Measurements from ENCODE around the gene CERS1. TPM values are rescaled to one million over a fixed set of nuclear protein-coding genes. Genes with fewer than 3 reads are reported as not detected.

Gene CERS1
- total RNA-seq, 2 donors from 2014 or later, result 0.79 to 1.6 TPM

DNA sequence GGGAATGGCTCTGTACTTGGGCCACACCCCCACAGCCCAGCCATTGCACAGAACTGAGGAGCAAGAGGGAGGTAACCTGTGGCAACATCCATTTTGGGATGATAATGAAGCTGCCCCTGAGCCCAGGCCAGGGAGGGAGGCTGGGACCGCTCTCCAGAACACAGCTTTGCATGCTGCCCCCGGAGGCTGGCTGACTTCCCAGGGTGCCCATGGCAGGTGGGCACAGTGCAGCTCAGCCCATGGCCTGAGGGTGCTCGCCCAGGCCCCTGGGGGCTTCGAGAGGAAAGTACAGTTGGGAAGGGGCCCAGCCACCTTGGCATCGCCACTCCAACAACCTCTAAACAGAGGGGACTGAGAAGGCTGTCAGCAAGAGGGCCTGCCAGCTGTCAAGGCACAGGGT, 17.5 kb upstream of the CERS1 start:
- TF ChIP-seq, protein P1, sequence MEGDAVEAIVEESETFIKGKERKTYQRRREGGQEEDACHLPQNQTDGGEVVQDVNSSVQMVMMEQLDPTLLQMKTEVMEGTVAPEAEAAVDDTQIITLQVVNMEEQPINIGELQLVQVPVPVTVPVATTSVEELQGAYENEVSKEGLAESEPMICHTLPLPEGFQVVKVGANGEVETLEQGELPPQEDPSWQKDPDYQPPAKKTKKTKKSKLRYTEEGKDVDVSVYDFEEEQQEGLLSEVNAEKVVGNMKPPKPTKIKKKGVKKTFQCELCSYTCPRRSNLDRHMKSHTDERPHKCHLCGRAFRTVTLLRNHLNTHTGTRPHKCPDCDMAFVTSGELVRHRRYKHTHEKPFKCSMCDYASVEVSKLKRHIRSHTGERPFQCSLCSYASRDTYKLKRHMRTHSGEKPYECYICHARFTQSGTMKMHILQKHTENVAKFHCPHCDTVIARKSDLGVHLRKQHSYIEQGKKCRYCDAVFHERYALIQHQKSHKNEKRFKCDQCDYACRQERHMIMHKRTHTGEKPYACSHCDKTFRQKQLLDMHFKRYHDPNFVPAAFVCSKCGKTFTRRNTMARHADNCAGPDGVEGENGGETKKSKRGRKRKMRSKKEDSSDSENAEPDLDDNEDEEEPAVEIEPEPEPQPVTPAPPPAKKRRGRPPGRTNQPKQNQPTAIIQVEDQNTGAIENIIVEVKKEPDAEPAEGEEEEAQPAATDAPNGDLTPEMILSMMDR (IDR thresholded peaks at IDR 0.05), result no peak
- Histone ChIP-seq H3K4me1 (peaks cover 0 to 21% of the 10 kb centered on the region in 2 donors), H3K27ac (no peak overlapping the region), H3K36me3 (peaks cover 28% of the 10 kb centered on the region), H3K9me3 (no peaks in the 10 kb centered on the region), H3K27me3 (no peaks in the 10 kb centered on the region), H3K4me3 (no peak overlapping the region)
- DNase-seq (ENCODE audit: low spot score), result no peak

DNA sequence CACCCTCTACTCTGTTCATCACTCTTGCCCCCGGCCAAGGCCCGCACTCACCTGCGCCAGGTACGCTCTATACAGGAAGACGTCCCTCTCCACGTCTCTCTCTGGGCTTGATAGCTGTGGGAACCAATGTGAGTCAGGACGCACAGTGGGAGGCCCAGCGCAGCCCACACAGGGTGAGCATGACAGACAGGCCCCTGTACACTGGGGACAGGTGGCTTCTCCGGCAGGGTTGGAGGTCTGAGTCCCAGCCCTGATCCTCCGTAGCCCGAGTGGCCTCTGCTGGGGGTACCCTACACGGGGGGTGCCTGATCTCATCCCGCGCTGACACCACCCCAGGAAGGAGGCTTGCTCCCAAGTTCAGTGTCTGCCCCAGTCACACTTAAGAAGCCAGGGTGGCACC, 17.0 kb upstream of the CERS1 start:
- no peak for DNase-seq (ENCODE audit: low spot score)
- no peak overlapping the region for H3K4me3 ChIP-seq
- peaks cover 0 to 16% of the 10 kb centered on the region in 2 donors for H3K4me1 ChIP-seq
- TF ChIP-seq, protein P1 (IDR thresholded peaks at IDR 0.05), result no peak
- no peak overlapping the region for H3K27ac ChIP-seq
- H3K36me3 ChIP-seq, result peaks cover 29% of the 10 kb centered on the region
- no peaks in the 10 kb centered on the region for H3K27me3 ChIP-seq
- no peaks in the 10 kb centered on the region for H3K9me3 ChIP-seq

DNA sequence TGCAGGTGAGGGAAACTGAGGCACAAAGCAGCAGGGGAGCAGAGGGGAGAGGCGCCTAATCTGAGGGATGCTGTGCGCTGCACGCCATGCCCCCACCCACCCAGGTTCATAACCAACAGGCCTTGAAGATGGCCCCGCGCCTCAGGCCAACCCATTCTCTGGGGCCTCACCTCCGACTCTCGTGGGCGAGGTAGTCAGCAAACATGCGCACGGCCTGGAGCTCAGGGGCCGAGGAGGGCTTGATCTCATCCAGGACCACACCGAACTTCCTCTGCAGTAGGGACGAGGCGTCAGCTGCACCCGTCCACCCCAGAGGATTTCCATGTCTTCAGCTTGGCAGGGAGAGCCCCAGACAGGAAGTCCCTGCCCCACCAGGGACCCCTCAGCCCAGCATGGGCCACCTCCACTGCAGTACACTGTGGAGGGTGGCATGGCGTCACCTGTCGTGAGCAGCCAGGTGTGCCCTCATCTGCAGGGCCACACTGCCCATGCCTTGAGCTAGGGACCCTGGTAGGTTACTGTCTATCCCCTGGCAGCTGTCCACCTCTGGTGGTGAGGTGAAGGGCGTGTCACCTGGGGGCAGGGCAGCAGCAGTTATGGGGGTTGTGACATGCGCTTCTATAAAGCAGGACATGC, 15.0 kb upstream of the CERS1 start:
- H3K4me3 ChIP-seq, result no peak overlapping the region

DNA sequence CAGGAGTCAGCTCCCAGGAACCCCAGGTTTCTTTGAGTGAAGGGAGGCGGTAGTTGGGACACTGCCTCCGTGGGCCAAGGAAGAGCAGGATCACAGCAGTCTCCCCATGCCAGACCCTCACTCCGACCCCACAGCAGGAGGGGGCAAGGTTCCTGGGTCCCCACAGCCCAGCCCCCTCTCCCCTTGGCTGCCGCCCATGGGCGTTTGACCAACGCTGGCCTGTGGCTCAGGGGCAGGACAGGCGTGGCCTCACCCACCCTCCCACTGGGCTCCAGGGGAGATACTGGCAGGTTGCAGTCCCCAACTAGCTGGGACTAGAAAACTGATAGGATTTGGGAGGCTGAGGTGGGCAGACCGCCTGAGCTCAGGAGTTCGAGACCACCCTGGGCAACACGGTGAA, 14.1 kb upstream of the CERS1 start:
- Histone ChIP-seq H3K4me3 (no peak overlapping the region), H3K4me1 (no peaks in the 10 kb centered on the region), H3K27me3 (no peaks in the 10 kb centered on the region), H3K9me3 (no peaks in the 10 kb centered on the region), H3K27ac (no peak overlapping the region), H3K36me3 (peaks cover 49% of the 10 kb centered on the region)
- DNase-seq (ENCODE audit: low spot score), result no peak
- TF ChIP-seq, protein P1 (IDR thresholded peaks at IDR 0.05), result no peak

More for the DNA sequence above, 15.0 kb upstream of the CERS1 start:
- no peaks in the 10 kb centered on the region for H3K9me3 ChIP-seq
- H3K27me3 ChIP-seq, result no peaks in the 10 kb centered on the region
- H3K36me3 ChIP-seq, result peaks cover 49% of the 10 kb centered on the region
- H3K27ac ChIP-seq, result no peak overlapping the region
- H3K4me1 ChIP-seq, result peaks cover 0 to 6% of the 10 kb centered on the region in 2 donors
- TF ChIP-seq, protein P1 (IDR thresholded peaks at IDR 0.05), result no peak
- no peak for DNase-seq (ENCODE audit: low spot score)

DNA sequence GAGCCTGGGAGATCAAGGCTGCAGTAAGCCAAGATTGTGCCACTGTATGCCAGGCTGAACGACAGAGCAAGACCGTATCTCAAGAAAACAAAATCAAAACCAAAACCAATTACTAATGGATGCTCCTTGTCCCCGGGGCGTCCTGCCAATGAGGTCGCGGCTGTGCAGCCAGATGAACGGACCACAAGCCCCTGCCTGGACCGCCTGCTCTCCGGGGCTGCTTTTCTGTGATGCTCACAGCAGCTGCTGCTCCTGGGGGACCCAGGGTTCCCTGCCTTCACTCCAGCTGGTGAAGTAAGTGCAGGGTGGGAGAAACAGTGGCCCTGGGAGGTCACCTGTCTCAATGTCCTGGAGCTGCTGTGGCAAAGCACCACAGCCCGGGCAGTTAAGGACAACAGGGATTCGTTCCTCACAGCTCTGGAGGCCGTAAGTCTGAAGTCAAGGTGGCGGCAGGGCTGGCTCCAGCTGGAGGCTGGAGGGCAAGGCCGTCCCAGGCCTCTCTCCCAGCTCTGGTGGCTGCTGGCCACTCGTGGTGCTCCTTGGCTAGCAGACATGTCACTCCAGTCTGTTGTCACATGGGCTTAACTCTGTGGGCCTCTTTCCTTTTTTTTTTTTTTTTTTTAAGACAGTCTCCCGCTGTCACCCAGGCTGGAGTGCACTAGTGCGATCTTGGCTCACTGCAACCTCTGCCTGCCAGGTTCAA, 13.1 kb upstream of the CERS1 start:
- H3K4me3 ChIP-seq, result no peak overlapping the region
- no peak overlapping the region for H3K27ac ChIP-seq
- no peaks in the 10 kb centered on the region for H3K4me1 ChIP-seq
- no peak for DNase-seq (ENCODE audit: low spot score)
- H3K36me3 ChIP-seq, result peaks cover 42% of the 10 kb centered on the region
- H3K27me3 ChIP-seq, result no peaks in the 10 kb centered on the region
- H3K9me3 ChIP-seq, result no peaks in the 10 kb centered on the region
- TF ChIP-seq, protein P1 (IDR thresholded peaks at IDR 0.05), result no peak
